ACC112 (cell line): ENCODE data around the gene KIAA0825.

Experiments
- H2AFZ ChIP-seq: fragments of 200-600 bp; sonication (generic); one replicate; pipeline ENCODE4 v1.6.0; 2017; ENCODE audit warnings: antibody characterized with exemption, low read length; ENCODE audit not compliant: unreplicated experiment
- H3K27ac ChIP-seq: fragments of 200-600 bp; sonication (generic); 2 replicates; pipeline ENCODE4 v1.5.1; 2014; ENCODE audit warnings: low read depth, mild to moderate bottlenecking, antibody characterized with exemption, low read length, moderate library complexity
- H3K27me3 ChIP-seq: fragments of 200-600 bp; sonication (generic); 2 replicates; pipeline ENCODE4 v1.6.1; 2014; ENCODE audit warnings: mild to moderate bottlenecking, antibody characterized with exemption, low read length, moderate library complexity, mixed read lengths; ENCODE audit not compliant: insufficient read depth
- H3K36me3 ChIP-seq: fragments of 200-600 bp; sonication (generic); 2 replicates; pipeline ENCODE4 v1.6.1; 2016; ENCODE audit warnings: mild to moderate bottlenecking, antibody characterized with exemption, low read length, moderate library complexity, mixed read lengths; ENCODE audit not compliant: insufficient read depth
- H3K4me1 ChIP-seq: fragments of 200-600 bp; sonication (generic); one replicate; pipeline ENCODE4 v1.6.1; 2016; ENCODE audit warnings: low read length, mixed read lengths; ENCODE audit not compliant: insufficient read depth, unreplicated experiment, control insufficient read depth
- H3K4me3 ChIP-seq: fragments of 200-600 bp; sonication (generic); 2 replicates; pipeline ENCODE4 v1.5.1; 2014; ENCODE audit warnings: mild to moderate bottlenecking, low read depth, low read length
- H3K79me2 ChIP-seq: fragments of 200-600 bp; sonication (generic); one replicate; pipeline ENCODE4 v1.6.0; 2016; ENCODE audit warnings: low read length; ENCODE audit not compliant: control insufficient read depth, unreplicated experiment, insufficient read depth

The KIAA0825 gene

GRCh38 chr5:94544031-94544650 is 74.3 kb downstream of the KIAA0825 start:
- H3K4me1 ChIP-seq = peaks cover 3% of the 10 kb centered on the region
- no peaks in the 10 kb centered on the region for H3K36me3 ChIP-seq
- H3K27me3 ChIP-seq = no peaks in the 10 kb centered on the region
- no peak overlapping the region for H2AFZ ChIP-seq
- H3K4me3 ChIP-seq = no peak overlapping the region
- H3K79me2 ChIP-seq = no peaks in the 10 kb centered on the region
- no peak overlapping the region for H3K27ac ChIP-seq

DNA sequence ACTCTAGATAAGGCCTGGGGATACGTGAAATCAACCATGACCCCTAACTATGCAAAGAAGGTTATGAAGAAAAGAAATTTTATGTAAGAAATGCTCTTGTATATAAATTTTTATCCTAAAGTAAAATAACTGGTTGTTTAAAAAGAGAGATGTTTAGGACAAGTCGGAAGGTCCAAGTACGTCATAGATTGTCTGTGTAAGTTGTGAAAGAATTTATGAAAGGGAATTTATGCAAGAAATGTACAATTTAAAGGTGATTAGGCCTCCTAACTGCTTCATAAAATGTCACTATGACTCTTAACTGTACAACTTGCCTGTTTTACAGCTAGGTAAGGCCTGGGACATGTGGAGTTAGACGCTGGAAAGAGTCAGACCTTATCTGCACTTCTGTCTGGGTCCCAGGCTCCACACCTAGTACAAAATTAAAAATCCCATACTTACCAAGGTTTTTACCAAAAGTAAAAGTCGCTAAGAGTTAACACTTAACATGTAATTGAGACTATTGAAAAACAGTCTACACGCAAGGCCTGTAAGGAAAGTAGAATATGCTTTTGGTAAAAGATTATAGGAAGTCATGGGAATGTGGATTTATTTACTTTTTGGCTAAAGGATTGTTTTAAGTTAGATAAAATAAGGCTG is 77.4 kb downstream of the KIAA0825 start:
- Histone ChIP-seq H3K36me3 (no peaks in the 10 kb centered on the region), H3K4me3 (no peak overlapping the region), H3K27me3 (no peaks in the 10 kb centered on the region)

DNA sequence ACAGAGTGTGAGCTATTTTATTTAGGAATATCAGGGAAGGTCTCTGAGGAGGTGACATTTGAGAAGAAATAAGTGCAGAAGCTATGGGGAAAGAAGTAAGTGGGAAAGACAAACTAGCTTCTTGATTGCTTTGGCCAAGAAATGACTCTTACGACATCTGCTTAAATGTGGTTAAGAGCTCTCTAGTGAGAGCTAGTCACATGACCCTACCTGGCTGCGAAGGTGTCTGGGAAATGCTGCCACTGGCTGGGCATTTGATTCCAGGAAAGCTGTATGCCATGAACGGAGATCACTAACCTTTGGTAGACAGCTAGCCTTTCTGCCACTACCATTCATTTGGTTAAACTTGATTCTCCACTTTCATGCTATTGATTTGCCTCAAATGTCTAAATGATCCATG is 80.1 kb downstream of the KIAA0825 start:
- H3K4me3 ChIP-seq = no peak overlapping the region
- H2AFZ ChIP-seq = no peak overlapping the region
- H3K79me2 ChIP-seq = no peaks in the 10 kb centered on the region
- H3K27ac ChIP-seq = no peak overlapping the region
- H3K27me3 ChIP-seq = no peaks in the 10 kb centered on the region
- H3K4me1 ChIP-seq = no peaks in the 10 kb centered on the region
- no peaks in the 10 kb centered on the region for H3K36me3 ChIP-seq

More for the DNA sequence above, 77.4 kb downstream of the KIAA0825 start:
- H2AFZ ChIP-seq = no peak overlapping the region
- peaks cover 3% of the 10 kb centered on the region for H3K4me1 ChIP-seq
- H3K27ac ChIP-seq = no peak overlapping the region
- no peaks in the 10 kb centered on the region for H3K79me2 ChIP-seq

- H3K27me3 ChIP-seq = no peaks in the 10 kb centered on the region
- H3K4me3 ChIP-seq = no peak overlapping the region
- H3K4me1 ChIP-seq = peaks cover 10% of the 10 kb centered on the region
- no peak overlapping the region for H3K27ac ChIP-seq
- no peaks in the 10 kb centered on the region for H3K79me2 ChIP-seq
- H3K36me3 ChIP-seq = no peaks in the 10 kb centered on the region
- no peak overlapping the region for H2AFZ ChIP-seq
These were observed 91.7 kb downstream of the KIAA0825 start for GRCh38 chr5:94526706-94527105.

DNA sequence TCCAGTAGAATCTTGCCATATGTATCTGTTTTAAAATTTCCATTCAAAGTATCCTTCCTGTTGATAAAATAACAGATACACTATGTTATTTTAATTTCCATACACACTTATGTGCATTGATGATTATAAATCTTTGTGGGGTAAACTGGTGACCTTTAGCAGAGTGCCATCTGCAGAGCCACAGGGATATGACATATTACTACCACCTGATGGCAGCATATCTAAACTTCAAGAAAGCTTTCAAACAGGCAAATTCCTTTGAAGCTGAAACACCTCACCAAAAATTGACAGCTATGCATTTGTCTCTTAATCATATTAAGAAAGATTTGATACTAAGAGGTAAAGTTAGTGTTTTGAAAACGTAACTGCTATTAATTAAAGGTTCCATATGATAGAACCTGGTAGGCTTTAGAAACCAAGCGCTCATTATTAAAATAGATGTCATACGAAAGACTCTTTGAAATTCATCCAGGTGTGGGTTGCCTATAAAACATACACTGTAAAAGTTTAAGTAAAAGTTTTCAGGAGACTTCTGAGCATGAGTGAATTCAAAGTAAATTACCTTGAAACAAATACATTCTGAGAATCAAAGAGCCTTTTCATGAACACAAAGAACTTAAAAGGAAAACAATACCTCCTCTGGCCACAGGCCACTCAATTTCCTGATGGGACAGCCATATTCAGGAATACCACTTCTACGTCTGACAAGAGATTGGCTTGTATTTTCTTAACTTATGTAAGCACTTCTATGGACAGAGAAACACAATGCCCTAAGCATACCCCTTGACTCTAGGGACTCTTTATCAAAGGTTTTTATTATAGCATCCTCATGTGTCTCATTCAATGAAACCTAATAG is 93.3 kb downstream of the KIAA0825 start:
- Histone ChIP-seq H3K4me1 (peaks cover 13% of the 10 kb centered on the region), H3K79me2 (no peaks in the 10 kb centered on the region), H2AFZ (peak overlapping the region; percentile 23), H3K27ac (no peak overlapping the region), H3K4me3 (no peak overlapping the region), H3K36me3 (no peaks in the 10 kb centered on the region), H3K27me3 (no peaks in the 10 kb centered on the region)

DNA sequence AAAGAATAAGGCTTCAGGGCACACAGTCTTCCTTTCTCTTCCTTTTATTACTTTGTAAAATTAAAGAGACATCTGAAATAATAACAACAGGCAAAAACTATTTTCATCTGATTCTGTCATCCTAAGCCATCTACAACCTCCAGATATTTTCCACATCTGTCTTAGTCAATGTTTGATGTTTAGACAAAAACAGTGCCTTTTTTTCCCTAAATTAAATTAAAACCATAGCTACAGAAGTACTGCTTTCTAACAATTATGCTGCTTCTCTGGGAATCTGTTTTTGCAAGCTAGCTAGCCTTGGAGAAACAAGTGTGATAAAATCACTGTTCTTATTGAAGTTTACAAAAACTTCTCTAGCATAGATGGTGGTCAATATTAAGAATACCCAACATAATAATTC is 95.4 kb downstream of the KIAA0825 start:
- peaks cover 16% of the 10 kb centered on the region for H3K4me1 ChIP-seq
- no peak overlapping the region for H3K27ac ChIP-seq

GRCh38 chr5:94522117-94522516 is 96.3 kb downstream of the KIAA0825 start:
- Histone ChIP-seq H3K36me3 (no peaks in the 10 kb centered on the region), H3K27me3 (no peaks in the 10 kb centered on the region), H3K79me2 (no peaks in the 10 kb centered on the region), H3K4me3 (peak overlapping the region; percentile 16; the same call in 1 of the 2 replicates), H2AFZ (peak overlapping the region; percentile 14), H3K4me1 (peaks cover 18% of the 10 kb centered on the region), H3K27ac (0 out of 2 replicates have a peak overlapping the region, but pooled peaks have one; percentile 2)

More for the DNA sequence above, 95.4 kb downstream of the KIAA0825 start:
- Histone ChIP-seq H3K27me3 (no peaks in the 10 kb centered on the region), H3K79me2 (no peaks in the 10 kb centered on the region), H2AFZ (no peak overlapping the region), H3K4me3 (no peak overlapping the region), H3K36me3 (no peaks in the 10 kb centered on the region)

- Histone ChIP-seq H3K4me3 (no peak overlapping the region), H3K4me1 (peaks cover 18% of the 10 kb centered on the region), H3K27ac (no peak overlapping the region), H3K79me2 (no peaks in the 10 kb centered on the region), H3K27me3 (no peaks in the 10 kb centered on the region), H3K36me3 (no peaks in the 10 kb centered on the region), H2AFZ (no peak overlapping the region)
These were observed 100.6 kb downstream of the KIAA0825 start for GRCh38 chr5:94517490-94518488.

DNA sequence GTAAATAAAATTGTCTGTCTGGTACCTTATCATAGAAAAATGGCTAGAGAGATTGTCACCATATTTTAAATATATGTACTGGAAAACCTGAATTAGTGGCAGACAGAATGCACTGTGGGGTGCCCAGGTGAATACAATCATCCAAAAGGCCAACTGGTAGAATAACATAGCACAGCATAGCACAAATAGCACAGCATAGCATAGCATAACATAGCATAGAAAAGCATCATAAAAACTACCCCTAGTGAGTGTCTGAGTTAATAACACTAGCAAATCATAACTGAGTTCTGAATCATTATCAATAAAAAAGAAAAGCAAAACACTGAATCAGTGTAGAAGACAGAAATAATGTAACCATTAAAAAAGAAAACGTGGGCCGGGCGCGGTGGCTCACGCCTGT is 102.3 kb downstream of the KIAA0825 start:
- H2AFZ ChIP-seq = no peak overlapping the region
- no peak overlapping the region for H3K27ac ChIP-seq
- H3K79me2 ChIP-seq = no peaks in the 10 kb centered on the region
- H3K36me3 ChIP-seq = no peaks in the 10 kb centered on the region
- H3K4me3 ChIP-seq = no peak overlapping the region
- peaks cover 6% of the 10 kb centered on the region for H3K4me1 ChIP-seq
- H3K27me3 ChIP-seq = no peaks in the 10 kb centered on the region
